ENCODE measurements around the gene USP4.
A peak's percentile ranks its signal among the peaks of the same experiment; 100 is the strongest.

Gene USP4

DNA sequence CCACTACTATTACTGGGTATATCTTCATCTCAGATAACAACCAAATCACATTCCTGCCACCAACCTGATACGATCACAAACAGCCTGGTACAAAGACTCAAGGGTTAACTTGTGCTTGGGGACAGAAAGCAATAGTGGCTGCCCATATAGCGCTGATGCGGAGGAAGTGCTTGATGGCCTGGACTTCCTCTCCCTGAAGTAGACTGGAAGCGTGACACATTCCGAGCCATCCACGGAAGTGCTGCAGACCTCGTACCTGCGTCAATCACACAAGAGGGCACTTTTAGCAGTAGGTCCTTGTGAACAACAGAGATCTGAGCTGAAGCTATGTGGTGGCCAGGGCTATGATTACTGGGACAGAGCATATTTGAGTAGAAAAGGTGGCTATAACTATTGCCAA lies 45.5 kb downstream of the USP4 start:
- no peak for DNase-seq

- no peak for DNase-seq
Measured at GRCh38 chr3:49283997-49284396, 55.9 kb downstream of the USP4 start.

DNA sequence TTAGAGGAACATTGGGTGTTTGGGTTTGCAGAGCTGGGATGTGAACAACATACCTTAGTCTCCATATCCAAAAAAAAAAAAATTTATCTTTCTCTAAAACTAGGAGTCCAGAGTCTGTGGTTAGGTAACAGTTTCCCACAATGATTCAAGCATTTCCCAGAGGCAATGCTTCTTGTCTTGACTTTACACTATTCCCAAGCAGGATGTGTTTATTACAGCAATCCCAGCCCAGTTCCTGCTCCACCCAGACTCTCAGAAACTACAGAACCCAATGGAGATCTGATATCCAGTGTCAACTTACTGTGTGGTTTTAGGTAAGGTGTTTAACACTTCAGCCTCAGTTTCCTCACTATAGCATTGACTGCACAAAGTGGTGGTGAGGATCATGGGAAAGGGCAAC lies 60.5 kb downstream of the USP4 start:
- no peak for DNase-seq

GRCh38 chr3:49278548-49278947 lies 61.3 kb downstream of the USP4 start:
- DNase-seq, result no peak

GRCh38 chr3:49277383-49277775 lies 62.5 kb downstream of the USP4 start:
- DNase-seq, result no peak

- DNase-seq, result peak; percentile 74
Measured at GRCh38 chr3:49276475-49277382, 63.1 kb downstream of the USP4 start, which contains the start of gene C3orf62. Gene C3orf62 (minus strand): TSS chr3:49277232. CDS start chr3:49276872, 360 bp downstream.

GRCh38 chr3:49273825-49274532 lies 65.9 kb downstream of the USP4 start:
- no peak for DNase-seq

DNA sequence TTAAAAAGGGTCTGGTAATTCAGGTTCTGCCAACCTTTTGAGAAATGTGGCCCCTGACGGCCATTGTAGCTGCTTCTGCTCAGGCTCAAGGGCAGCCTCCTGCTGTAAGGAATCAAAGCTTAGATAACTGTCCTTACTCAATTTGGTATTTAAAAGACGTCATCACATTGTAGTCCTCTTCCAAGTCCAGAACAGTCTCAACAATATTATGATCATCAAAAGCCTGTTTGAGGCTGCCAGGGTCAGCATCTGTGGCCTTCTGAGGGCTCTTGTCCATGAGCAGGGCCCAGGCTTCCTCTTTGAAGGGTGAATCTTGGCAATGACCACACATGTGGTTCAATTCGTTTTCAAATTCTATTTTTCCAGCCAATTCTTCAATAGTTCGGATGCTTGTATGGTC lies 68.8 kb downstream of the USP4 start:
- DNase-seq, result no peak

DNA sequence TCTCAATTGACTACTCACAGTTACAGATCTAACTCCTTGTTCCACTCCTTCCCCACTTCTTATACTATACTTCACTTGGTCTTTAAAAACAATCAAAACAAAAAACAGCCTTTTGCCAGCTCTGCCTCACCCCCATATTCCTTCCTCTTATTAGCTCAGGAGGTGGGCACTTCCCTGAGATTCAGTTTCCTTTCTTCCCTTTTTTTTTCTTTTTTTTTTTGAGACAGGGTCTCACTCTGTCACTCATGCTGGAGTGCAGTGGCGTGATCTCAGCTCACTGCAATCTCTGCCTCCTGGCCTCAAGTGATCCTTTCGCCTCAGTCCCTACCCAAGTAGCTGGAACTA lies 69.7 kb downstream of the USP4 start:
- no peak for DNase-seq

- DNase-seq, result no peak
Measured at GRCh38 chr3:49269443-49270155, 70.3 kb downstream of the USP4 start.

DNA sequence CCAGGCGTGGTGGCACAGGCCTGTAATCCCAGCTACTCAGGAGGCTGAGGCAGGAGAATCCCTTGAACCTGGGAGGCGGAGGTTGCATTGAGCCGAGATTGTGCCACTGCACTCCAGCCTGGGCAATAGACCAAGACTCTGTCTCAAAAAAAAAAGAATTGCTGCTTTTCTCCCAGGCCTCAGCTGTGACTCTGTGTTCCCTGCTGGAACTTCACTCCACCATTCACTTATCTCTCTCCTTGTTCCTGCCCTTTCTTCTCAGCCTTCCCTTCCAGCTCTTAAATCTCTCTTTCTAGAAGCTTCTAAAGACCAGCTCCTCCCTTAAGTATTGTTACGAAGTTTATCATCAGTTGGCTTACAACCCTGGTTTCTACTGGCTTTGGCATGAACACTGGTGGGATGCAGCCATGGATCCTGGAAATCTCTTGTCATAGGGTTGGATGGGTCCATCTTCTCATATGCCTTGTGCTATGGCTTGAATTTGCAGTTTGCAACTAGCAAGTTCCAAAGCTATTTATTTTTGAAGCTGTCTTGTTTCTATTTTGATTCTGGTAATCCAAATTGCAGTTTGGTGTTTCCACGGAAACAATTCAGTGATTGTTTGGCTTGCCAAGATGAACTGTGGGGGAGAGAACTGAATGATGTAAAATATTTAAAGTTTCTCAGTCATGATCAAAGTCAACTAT lies 73.3 kb downstream of the USP4 start:
- DNase-seq, result no peak

DNA sequence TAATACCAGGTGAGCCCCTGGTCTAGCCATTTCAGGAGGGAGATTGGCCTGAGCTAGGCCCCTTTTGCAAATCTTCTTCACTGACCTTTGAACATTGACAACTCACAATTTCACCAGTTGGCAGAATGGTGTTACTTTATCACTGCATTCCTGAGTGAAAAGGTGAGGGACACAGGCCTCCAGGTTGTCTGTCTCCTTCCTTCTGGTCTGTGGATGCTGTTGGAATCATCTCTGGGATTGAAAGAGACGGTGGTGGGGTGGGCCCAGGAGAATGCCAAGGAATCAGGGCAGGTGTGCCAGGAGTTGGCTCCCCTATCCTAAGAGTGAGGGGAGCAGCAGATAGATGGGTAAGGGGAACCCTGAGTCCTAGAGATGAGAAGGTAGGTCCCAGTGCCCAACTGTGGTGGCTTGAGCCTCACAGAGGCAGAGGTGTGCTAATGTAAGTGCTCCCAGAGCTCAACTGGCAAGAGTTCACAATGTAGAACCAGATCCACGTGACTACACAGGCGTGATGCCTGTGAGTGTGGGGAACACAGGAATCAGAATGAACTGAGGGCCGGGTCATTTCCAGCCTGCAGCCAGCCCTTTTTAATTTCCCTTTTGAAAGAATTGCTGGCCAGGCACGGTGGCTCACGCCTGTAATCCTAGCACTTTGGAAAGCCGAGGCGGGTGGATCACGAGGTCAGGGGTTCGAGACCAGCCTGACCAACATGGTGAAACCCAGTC lies 74.0 kb downstream of the USP4 start:
- DNase-seq, result no peak

DNA sequence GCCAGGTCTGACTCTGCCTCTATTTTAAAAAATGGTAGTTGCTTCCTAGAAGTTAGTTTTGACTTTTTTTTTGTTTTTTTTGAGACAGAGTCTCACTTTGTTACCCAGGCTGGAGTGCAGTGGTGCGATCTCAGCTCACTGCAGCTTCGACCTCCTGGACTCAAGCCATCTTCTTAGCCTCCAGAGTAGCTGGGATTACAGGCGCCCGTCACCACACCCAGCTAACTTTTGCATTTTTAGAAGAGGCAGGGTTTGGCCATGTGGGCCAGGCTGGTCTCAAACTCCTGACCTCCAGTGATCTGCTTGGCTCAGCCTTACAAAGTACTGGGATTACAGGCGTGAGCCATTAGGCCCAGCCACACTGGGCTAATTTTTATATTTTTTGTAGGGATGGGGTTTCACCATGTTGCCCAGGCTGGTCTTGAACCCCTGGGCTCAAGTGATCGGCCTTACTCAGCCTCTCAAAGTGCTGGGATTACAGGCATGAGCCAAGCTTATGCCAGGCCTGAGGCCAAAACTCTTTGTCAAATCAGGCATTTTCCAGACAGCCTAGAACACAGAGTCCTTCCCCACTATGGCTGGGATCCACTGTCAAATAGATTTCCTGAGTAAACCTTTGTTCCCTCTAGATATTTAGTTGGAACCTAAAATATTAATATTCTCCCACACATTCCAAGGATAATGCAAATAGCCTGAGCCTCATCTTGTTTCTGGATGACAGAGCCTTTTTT lies 76.5 kb downstream of the USP4 start:
- no peak for DNase-seq

- no peak for DNase-seq
Measured at GRCh38 chr3:49260806-49261324, 79.0 kb downstream of the USP4 start.

- no peak for DNase-seq
Measured at GRCh38 chr3:49257187-49257586, 82.7 kb downstream of the USP4 start.

DNA sequence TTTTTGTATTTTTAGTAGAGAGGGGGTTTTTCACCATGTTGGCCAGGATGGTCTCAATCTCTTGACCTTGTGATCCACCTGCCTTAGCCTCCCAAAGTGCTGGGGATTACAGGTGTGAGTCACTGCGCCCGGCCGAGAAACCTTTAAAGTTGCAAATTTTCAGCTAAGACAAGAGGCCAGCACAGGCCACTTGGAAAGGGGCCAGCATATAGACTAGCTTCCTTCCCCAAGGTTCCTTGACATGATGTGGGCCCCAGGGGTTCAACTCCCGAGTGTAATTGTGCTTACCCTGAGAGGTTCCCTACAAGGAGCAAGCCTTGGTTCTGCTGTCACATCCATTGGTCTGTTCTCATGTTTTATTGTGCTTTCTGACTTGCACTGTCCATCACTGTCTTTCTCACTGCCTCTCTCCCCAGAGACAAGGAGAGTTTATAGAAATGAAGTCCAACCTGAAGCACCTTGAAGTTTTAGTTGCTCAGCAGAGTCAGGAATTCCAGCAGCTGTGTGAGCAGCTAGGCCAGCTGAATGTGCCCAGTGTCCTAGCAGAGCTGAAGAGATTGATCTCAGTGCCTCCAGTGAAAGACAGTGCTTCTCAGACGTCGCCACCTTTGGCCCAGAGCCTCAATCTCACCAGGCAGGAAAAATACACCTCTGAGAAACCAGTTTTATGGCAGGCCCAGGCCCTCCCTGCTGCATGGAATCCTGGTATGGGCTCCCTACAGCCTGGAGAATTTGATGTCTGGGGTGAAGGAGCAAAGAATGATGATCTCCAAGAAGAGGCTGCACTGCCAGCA lies 83.9 kb downstream of the USP4 start:
- no peak for DNase-seq

DNA sequence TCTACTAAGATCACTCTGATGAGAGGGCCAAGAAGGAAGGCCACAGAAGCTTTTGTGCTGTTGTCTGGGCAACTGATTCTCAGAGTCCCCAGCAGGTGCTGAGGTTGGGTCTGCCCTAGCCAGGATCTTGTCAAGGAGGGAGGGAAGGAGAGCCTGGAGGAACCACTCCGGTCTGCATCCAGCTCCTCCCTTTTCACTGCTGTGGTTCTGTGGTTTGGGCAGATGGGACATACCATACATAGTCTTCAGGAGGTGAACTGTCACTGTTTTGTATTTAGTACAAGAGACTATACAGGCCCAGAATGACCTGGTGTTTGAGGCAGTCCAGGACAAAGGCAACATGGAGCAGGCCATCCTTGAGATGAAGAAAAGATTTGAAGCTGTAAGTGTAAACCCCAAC lies 84.7 kb downstream of the USP4 start:
- peak; percentile 83 for DNase-seq

DNA sequence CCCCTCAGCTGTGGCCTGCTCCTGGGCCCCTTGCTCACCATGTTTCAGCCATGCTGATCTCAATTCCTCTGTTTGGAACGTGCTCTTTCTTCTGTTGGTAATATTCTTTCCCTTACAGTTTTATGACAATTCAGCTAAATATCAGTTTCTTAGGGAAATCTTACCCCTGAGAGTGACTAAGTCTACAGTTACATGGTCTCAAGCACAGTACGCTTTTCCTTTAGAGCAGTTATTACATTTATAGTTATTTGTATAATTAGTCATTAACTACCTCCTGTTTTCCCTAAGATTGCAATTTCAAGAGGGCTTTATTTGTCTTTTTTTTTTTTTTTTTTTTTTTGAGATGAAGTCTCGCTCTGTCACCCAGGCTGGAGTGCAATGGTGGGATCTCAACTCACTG lies 86.3 kb downstream of the USP4 start:
- DNase-seq, result no peak

DNA sequence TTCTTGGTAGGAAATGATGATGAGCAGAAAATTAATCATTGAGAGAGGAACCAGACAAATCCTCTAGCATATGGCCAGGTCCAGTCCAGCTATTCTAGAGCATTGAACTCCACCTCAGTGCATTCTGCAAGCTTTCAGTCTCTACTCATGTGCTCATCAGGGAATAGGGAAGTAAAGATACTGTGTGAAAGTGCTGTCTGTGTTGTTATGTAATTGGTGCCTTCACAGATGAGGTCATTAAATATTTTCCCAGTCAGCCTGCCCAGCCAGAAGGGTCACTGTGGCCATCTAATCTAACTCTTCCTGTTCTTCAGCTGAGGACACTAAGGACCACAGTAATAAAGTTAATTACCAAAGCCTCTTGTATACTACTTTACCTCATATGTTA lies 91.0 kb downstream of the USP4 start:
- DNase-seq, result peak; percentile 91

DNA sequence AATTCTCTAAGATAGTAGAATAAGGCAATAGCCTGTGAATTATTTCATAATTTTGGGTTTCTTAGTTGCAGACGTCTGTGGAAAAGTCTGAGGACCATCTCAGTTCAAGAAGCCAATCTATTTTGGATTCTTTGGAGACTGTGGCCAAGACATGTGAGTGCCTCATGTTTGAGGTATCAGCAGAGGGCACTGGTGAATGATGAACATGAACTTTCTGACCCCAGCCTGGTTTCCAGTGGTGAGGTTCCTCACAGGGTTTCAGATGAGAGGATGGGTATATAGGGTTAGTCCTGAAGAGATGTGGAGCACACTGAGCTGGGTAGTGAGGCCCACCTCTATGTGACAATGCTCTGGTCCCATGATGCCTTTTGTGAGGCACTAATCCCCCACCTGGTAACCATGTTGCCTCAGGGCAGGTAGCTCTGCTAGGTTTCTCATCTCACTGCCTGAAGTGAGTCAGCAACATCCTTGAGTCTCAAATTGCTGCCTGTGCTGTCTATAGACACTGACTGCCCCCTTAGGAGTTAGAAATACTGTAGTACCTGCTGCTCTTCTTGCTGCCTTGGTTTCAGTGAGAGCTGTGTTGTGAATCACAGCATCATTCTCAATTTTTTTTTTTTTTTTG lies 95.2 kb downstream of the USP4 start:
- DNase-seq, result peak; percentile 62

All from MV-4-11 (cell line).